GM19043 (cell line): ENCODE measurements around the gene NEURL4.

Source experiments
- ATAC-seq: cut with Tn5 transposase; IDR thresholded peaks from one replicate; pipeline ENCODE4 v1.9.1; 2021; ENCODE audit warnings: low read depth; ENCODE audit not compliant: unreplicated experiment

NEURL4 gene

DNA sequence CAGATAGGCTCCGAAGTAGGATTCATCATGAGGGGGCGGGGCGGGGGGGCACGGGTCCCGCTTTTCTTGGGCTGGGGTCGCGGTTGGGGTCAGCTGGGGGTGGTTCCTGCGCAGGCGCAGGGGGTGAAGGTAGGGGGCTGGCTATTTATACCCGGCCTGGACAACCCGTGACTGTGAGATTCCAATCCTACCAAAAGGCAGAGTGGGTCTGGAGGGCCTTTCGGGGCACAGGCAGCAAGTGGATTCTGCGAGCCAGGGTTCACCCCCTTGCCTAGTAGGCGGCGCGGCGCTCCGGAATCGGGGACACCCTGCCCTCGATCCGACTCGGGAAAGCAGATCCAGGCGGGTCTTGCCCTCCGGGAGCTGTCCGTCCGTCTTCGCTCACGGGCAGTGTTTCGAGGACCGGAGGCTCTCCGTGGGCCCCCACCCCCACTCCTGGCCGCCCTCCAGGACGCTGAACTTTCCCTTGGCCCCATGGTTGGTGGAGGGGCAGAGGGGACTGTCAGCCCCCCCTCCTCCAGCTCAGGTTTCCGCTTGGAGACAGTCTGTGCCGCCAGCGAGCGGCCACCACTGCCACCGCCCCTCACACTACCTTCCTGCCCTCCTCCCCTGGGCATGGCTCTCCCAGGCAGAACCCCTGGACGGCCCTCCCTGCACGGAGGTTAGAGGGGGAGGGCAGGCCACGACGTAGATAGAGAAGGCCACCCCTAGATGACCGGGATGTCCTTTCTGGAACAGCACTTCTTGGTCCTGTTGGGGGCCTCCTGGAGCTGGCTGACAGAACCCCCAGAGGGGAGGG lies 47.0 kb downstream of the NEURL4 start:
- ATAC-seq = no peak

DNA sequence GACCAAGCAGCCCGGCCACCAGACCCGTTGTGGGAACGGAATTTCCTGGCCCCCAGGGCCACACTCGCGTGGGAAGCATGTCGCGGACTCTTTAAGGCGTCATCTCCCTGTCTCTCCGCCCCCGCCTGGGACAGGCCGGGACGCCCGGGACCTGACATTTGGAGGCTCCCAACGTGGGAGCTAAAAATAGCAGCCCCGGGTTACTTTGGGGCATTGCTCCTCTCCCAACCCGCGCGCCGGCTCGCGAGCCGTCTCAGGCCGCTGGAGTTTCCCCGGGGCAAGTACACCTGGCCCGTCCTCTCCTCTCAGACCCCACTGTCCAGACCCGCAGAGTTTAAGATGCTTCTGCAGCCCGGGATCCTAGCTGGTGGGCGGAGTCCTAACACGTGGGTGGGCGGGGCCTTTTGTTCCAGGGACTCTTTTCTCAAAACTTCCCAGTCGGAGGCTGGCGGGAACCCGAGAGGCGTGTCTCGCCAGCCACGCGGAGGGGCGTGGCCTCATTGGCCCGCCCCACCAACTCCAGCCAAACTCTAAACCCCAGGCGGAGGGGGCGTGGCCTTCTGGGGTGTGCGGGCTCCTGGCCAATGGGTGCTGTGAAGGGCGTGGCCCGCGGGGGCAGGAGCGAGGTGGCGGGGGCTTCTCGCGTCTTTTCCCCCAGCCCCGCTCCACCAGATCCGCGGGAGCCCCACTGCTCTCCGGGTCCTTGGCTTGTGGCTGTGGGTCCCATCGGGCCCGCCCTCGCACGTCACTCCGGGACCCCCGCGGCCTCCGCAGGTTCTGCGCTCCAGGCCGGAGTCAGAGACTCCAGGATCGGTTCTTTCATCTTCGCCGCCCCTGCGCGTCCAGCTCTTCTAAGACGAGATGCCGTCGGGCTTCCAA lies 47.8 kb downstream of the NEURL4 start, which contains the start of gene SLC2A4:
Gene SLC2A4 (plus strand): TSS at position 645 of the 879 bp plus-strand sequence. CDS start 217 bp downstream, at position 862.
- no peak for ATAC-seq

DNA sequence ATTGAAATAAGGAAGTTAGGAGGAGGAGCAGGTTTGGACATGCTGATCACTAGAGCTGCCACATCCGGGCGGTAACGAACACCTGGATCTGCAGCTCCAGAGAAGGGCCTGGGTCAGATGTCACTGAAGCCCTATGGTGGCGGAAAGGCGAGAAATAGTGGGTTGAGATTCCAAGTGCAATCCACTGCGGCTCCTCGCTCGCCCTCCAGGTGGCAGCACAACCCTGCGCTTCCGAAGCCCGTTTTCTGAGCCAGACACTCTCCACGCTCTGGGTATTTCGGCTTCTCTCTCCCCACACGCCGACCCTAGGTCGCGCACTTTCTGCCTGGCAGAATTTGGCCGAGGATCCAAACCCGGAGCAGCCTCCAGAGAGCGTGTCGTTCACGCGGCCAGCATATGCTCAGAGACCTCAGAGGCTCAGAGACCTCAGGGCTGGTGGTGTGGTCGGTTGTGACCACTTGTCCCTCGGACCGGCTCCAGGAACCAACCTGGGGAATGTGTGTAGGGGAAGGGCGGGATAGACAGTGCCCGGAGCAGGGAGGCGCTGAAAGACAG lies 48.5 kb downstream of the NEURL4 start:
- no peak for ATAC-seq

DNA sequence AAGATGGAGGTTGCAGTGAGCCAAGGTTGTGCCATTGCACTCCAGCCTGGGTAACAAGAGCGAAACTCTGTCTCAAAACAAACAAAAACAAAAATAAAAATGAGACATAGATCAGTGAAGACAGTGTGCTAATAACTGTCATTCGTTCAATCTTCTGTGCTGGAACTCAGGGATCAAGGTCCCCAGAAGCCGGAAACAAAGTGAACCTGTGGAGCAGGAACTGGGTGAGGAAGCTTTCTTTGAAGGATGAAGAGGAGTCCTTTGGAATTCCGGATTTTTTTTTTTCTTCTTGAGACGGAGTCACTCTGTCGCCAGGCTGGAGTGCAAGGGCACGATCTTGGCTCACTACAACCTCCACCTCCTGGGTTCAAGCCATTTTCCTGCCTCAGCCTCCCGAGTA lies 49.7 kb downstream of the NEURL4 start:
- ATAC-seq = no peak

DNA sequence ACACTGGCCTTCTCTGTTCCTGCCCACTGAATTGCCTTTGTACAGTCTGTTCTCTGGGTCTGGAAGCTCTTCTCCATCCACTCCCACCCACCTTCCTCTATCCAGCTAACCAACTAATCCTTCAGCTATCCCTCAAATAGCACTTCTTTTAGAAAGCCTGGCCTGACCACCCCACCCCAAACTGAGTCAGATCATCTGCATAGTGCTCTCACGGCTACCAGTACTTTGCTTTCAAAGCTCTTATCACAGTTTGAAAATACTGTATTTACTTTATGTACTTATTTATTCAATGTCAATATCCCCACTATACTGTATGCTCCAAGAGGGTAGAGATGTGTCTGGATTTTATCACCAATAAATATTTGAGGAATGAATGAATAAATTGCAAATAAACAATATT lies 62.4 kb downstream of the NEURL4 start:
- ATAC-seq = no peak
